NCI-H774 (cell line): ENCODE measurements around the gene CSRP1.
A peak's percentile ranks its signal among the peaks of the same experiment; 100 is the strongest.
"Not testable (repeated sequence)": the region's sequence is repeated elsewhere in the genome, so short reads cannot be mapped to it uniquely, and the experiment has no call there.

Source experiments
- DNase-seq: peaks from one replicate; lab custom pipeline; 2025; lab: John Stamatoyannopoulos, UW

Gene CSRP1

DNA sequence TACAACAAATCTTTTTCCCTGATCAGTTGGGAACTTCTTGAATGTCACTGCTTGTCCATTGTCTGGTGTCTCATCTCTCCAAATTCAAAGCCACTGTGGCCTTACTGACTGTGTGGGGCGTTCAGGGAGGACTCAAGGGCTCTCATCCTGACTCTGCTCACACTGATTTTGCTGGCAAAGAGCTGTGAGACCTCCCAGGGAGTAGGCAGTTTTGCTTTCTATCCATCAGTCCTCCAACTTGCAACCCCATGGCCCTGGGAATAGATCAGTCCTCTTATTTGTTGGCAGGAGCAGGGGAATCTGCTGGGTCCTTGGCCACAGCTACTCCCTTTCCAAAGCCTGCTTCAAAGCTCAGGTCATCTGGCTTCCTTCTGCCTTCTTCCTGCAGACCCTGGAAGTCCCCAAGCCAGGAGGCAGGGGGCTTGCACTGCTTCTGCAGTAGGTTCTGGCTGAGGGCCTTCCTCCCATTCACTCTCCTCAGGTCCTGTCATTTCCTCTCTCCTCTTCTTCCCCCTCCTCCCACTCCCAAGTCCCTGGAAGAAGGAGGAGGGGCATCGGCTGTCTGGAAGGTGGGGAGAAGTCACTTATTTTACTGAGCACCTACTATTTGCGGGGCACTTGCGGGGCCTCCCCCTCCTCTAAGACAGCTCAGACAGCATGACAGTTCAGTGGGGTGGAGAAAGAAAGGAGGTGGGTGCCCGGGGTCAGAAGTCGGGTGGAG is 31.1 kb upstream of the CSRP1 start:
- DNase-seq = no peak

DNA sequence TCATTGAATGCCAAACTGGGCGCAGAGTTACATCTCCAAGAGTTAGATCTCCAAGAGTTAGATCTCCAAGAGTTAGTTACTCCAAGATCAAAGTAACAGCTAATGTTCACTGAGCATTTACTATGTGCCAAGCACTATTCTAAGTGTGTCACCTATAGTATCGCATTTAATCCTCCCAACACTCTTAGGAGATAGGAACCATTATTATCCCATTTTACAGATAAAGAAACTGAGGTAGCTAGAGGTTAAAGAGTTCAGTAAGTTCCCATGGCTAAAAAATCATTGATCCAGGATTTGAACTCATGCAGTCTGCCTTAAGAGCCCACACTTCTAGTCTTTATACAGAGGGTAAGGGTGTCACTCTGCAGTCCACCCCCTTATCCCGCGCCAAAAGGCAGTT is 30.5 kb upstream of the CSRP1 start:
- no peak for DNase-seq

DNA sequence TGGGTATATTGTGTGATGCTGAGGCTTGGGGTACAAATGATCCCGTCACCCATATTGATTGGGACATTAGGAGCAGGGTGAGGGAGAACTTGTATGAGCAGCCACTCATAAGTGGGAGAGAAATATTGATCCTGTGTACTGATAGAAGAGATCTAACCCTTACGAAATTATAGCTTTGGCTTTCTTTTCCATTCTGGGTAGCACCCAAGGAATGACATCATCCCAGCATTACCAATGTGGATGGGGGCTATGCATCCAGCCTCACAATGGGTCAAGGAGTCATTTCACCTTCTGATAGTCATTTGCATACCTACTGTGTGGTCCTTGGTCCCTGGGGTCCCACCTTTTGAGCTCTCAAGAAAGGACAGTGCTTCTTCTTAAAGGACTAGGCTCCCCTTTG is 30.1 kb upstream of the CSRP1 start:
- DNase-seq = no peak

DNA sequence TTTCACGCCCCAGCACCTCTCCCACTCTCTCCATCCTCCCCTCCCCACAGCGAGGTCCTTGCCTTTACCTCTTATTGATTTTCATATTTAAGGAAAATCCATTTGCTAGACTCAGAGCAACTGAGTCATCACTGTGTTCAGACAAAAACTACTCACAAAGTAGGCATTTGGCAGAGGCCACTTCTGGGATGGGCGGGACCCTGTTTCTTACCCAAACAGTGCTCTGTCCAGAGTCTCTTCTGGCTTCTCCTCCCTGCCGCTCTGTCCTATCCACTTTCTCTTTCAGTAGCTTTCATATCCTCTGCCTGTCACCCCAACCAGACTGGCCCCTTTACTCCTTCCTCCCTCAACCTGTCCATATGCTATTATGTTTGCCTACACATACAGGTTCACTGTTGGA is 29.6 kb upstream of the CSRP1 start:
- DNase-seq = no peak

DNA sequence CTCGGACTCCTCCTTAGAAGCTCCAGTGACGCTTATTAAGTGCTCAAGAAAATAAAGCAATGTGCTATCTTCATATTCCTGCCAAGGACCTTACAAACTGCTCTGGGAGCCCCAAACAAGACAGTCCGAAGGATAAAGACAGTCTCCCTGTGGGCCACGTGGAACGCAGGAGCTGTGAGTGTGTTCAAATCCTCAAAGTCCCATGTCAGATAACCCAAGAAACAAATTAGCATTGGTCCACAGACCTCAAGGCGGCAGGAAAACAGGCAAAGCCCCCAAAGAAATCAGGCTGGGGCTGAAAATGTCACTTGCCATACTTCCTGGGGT is 29.0 kb upstream of the CSRP1 start:
- DNase-seq = no peak

DNA sequence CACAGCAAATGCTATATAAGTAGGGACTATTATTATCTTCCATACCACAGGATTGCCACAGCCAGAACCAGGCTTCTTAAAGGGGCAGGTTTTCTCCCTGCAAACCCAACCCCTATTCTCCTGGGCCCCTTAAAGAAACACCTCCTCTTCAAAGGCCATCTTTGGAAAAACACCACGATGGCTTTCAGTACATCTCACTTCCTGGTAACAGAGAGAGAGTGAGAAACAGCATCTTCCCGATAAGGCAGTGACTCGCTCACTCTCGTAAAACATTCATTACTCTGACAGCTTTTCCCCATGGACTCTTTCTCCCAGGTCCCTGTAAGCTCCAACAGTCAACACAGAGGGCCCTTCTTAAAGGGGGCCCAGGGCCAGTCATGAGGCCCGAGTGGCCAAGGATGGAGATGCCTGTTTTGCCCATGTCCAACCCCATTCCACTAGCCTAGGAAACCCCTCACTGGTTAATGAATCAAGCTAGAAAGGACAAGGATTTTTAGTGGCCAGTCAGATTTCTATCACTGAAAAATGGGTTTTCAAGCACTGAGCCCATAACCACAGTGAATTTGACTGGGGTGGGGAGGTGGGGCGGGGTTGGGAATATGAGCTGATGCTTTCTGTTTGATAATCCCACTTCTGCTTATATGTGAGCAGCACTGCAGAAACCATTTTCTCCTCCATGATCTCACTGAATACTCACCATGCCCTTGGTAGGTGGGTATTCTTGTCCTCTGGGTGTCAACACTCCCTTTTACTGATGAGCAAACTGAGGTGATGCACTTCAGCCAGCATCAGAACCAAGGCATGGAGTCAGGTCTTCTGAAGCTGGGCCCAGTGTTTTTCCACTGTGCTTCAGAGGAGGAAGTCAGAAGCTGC is 28.4 kb upstream of the CSRP1 start:
- no peak for DNase-seq

DNA sequence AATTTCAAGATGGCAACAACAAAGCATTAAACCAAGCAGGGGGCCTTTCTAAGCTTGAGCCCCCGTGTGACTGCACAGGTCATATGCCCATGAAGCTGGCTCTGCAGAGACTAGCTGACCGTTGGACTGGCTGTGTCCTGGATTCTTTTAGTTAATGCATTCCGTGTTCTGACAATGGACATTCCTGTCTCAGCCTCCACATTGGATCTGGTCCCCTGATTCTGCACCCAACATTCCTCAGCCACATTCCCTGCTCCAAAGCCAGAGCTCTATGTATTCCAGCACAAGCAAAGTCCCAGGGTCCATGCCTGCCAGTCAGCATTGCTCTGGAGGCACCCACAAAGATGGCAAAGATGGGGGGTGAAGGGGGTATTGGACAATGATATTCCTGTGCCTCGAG is 26.9 kb upstream of the CSRP1 start:
- no peak for DNase-seq

DNA sequence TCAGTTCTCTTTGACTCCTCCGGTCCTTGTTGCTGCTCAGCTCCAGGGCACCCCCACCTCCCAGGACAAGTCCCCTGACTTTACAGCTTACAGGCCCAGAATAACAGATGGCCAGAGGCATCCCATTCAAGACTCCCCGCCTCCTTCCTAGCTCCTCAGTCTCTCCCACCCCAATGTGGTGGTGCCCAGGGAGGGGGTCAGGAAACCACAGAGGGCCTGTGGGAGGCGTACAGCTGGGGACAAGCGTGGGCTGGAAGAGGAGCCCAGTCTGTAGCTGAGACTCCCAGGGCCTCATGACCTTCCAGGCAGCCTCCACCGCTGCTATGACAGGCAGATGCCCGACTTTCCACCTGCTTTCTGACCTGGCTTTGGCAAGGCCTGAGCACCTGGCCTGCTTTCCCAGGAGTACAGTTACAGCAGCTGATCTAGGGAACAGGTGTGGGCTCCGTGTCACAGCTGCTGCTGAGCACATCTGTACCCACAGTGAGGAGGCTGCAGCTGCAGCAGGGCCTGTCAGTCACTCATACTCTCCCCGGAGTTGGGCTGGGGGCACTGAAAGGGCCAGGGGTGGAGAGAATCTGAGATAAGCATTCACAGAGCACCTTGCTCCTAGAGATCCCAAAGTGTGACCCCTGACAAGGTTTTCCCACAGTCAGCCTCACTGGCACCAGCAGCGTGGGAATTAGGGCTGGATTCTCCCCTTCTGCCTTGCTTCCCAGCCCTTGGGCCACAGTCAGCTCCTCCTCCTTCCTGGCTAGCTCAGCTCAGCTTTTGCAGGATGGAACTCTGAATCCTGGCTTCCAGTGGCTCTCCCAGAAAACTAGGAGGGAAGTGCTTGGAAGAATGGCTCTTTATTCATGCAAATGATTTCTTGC is 24.9 kb upstream of the CSRP1 start:
- peak; percentile 87 for DNase-seq

DNA sequence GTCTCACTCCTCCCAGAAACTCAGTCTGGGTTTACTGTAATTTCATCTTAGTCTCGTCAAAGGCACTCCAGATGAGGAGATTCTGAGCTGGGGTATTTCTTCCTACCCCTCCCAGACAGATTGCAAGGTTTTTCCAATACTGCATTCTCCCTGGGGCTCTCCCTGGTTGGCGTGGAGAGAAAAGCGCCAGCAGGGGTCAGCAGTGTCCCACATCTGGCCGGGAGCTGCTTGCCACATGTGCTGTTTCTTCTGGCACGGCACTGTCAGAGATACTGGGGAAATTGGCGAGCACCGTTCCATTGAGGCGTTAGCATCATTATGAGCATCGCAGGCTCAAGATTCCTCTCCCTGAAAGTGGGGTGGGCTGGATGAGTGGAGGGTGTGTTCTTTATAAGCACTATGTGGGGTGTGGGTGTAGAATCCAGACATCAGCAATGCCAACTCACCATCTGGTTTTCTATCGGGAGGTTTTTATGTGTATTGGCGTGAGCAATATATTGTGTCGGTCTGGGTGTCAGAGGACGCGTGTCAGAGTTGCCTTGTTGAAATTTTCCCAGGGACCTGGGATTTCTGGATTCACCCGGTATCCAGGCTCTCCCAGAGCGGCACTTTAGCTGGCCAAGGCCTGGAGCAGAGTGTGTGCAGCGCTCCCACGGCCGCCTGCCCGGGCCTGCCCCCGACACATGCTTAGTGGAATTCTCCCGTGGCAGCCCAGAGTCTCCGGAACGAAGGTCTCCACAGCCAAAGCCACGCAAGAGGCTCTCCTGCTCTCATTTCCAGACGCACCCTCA is 24.0 kb upstream of the CSRP1 start:
- DNase-seq = peak; percentile 55

DNA sequence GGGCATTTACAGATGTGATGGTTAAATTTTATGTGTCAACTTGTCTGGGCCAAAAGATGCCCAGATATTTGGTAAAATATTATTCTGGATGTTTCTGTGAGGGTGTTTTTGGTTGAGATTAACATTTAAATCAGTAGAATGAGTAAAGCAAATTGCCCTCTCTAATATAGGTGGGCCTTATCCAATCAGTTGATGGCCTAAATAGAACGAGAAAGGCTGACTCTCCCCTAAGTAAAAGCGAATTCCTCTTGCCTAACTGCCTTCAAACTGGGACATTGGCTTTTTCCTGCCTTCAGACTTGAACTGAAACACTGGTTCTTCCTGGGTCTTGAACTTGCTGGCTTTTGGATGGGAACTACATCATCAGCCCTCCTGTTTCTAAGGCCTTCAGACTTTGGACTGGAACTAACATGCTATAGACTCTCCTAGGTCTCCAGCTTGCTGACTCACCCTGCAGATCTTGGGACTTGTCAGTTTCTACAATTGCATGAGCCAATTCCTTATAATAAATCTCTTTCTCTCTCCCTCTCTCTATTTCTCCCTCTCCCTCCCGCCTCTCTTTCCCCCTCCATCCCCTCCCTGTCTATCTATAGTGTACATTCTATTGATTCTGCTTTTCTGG is 21.8 kb upstream of the CSRP1 start:
- no peak for DNase-seq

DNA sequence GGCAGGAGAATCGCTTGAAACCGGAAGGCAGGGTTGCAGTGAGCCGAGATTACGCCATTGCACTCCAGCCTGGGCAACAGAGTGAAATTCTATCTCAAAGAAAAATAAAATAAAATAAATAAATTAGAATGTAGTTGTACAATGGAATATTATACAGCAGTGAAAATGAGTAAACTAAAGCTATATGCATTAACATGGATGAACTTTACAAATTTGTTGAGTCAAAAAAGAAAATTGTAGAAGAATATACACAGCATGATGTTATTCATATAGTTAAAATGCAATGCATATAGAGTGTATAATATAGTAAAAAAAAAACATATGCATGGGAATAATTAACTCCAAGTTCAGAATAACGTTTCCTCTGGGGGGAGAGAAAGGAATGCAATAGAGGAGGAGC is 21.0 kb upstream of the CSRP1 start:
- no peak for DNase-seq

DNA sequence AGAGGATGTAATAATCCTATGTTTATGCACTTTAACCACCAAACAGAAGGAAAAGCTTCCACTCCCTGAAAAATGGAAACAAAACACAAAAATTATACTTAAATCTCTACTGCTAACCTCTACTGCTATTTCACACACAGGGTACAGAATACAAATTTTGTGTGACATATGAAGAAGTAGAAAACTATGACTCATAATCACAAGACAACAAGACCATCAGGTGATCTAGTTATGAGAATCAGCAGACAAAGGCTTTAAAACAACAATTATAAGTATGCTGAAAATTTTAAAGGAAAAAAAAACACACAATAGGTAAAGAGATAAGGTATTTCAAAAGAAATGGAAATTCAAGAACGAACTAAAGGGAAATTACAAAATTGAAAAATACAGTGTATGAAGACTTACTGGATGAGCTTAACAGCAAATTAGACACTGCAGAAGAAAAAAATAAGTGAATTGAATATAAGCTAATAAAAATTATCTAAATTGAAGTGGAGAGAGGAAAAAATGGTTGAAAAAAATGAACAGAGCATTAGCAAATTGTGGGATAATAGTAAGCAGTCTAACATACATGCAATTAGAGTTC is 18.4 kb upstream of the CSRP1 start:
- DNase-seq = no peak

DNA sequence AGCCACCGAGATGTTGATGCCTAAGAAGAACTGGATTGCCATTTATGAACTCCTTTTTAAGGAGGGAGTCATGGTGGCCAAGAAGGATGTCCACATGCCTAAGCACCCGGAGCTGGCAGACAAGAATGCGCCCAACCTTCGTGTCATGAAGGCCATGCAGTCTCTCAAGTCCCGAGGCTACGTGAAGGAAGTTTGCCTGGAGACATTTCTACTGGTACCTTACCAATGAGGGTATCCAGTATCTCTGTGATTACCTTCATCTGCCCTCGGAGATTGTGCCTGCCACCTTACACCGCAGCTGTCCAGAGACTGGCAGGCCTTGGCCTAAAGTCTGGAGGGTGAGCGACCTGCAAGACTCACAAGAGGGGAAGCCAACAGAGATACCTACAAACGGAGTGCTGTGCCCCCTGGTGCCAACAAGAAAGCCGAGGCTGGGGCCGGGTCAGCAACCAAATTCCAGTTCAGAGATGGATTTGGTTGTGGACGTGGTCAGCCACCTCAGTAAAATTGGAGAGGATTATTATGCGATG is 13.2 kb upstream of the CSRP1 start:
- not testable (repeated sequence) for DNase-seq

DNA sequence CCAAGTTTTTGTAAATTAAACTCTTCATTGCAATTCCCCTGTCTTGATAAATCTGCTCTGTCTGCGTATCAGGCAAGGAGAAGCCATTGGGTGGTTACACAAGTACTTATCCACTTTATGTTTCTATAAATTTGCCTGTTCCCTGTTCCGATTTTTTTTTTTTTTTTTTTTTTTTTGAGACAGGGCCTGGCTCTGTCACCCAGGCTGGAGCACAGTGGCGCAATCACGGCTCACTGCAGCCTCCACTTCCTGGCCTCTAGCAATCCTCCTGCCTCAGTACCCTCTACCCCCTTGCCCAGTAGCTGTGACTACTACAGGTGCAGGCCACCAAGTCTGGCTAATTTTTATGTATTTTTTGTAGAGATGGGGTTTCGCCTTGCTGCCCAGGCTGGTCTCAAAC is 11.1 kb upstream of the CSRP1 start:
- DNase-seq = no peak

DNA sequence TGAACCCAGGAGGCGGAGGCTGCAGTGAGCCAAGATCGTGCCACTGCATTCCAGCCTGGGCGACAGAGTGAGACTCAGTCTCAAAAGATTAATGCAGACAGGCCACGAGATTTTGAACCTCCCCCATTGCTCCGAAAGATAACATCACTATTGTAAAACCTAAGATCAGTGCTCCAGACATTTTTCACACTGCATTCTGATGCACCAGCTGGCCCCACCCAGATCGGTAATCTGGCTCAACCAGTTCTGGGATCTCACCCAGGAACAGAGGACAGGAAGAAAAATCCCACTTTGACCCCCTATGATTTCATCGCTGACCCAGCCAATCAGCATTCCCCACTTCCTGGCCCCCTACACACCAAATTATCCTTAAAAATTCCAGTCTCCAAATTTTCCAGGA is 10.7 kb upstream of the CSRP1 start:
- no peak for DNase-seq

DNA sequence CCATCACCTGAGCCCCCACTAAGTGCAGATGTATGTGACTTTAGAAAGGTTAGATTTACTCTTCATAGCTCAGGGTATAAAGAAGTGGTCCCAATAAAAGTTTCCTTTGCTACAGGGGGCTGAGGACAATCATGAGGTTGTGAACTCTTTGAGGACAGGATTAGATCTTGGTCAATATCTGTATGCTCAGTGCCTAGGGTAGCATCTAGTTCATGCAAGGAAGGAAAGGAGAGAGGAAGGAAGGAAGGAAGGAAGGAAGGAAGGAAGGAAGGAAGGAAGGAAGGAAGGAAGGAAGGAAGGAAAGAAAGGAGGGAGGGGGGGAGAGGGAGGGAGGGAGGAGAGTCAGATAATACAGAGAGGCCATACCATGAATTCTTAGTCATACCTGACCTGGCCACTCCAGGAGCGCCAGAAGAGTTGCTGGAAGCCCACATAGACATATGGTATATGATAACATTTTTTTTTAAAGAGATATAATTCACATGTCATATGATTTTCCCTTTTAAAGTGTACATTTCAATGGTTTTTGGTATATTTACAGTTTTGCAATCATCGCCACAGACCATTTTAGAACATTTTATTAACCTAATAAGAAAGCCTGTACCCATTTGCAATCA is 9.7 kb upstream of the CSRP1 start:
- no peak for DNase-seq

DNA sequence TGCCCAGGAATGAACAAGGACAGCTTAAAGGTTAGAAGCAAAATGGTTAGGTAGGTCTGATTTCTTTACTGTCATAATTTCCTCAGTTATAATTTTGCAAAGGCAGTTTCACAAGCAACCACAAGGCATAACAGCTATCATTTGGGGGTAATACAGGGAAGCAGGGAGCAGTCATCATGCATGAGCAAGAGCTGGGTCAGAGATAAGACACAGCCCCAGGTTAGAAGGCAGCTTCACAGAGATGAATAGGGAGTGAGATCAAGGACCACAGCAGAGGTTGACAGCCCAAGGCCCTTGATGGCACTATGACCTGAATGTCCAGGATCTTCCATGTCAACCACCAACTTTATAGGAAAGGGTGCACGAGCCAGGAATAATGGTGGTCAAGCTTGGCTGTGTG is 9.0 kb upstream of the CSRP1 start:
- no peak for DNase-seq

DNA sequence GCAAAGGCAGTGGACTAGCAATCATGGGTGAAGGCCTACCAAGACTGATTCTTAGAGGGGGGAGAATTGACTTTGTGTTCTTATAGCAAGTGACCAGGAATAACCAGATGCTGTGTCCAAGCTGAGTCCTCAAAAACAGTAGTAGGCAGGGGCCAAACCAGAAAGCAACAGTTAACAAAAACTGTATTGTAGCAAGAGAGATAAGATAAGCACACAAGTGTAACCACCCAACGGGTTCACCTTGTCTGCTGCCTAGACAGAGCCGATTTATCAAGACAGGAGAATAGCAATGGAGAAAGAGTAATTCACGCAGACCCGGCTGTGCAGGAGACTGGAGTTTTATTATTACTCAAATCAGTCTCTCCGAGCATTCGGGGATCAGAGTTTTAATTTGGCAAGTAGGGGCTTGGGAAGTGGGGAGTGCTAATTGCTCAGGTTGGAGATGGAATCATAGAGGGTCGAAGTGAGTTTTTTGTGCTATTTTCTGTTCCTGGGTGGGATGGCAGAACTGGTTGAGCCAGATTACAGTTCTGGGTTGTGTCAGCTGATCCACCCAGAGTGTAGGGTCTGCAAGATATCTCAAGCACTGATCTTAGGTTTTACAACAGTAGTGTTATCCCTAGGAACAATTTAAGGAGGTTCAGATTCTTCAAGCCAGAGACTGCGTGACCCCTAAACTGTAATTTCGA is 8.3 kb upstream of the CSRP1 start:
- no peak for DNase-seq

DNA sequence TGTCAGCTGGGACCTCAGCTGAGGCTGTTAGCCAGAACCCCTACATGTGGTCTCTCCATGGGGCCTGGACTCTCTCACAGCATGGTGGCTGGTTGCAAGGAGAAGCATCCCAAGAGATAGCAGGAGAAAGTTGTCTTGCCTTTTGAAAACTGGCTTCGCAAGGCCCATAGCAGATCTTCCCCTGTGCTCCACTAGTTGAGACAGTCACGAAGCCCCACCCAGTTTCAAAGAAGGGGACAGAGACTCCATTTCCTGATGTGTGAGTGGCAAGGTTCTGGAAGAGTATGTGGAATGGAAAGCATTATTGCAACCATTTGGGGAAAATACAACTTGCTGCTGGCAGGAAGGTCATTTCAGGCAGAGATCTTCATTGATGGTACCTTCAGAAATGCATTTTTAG is 7.5 kb upstream of the CSRP1 start:
- no peak for DNase-seq
